ENCODE results near the gene TOGARAM2.
A peak's percentile ranks its signal among the peaks of the same experiment; 100 is the strongest.

The TOGARAM2 gene

DNA sequence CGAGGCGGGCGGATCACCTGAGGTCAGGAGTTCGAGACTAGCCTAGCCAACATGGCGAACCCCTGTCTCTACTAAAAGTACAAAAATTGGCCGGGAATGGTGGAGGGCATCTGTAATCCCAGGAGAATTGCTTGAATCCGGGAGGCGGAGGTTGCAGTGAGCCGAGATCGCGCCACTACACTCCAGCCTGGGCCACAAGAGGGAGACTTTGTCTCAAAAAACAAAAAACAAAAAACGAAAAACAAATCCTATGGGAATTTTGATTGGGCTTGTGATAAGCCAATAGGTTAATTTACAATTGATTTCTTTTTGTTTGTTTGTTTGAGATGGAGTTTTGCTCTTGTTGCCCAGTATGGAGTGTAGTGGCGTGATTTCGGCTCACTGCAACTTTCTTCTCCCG is 24.2 kb upstream of the TOGARAM2 start:
- CTCF ChIA-PET: interaction anchor here (0.9 kb wide), 1 partner anchor 884 kb away, joined by 3 read pairs; no protein-coding TSS in a partner anchor
- no peak overlapping the region for H3K27ac ChIP-seq
- POLR2A ChIA-PET (ENCODE audit: low non-redundant PET): no interaction called here
- TF ChIP-seq, protein P1, sequence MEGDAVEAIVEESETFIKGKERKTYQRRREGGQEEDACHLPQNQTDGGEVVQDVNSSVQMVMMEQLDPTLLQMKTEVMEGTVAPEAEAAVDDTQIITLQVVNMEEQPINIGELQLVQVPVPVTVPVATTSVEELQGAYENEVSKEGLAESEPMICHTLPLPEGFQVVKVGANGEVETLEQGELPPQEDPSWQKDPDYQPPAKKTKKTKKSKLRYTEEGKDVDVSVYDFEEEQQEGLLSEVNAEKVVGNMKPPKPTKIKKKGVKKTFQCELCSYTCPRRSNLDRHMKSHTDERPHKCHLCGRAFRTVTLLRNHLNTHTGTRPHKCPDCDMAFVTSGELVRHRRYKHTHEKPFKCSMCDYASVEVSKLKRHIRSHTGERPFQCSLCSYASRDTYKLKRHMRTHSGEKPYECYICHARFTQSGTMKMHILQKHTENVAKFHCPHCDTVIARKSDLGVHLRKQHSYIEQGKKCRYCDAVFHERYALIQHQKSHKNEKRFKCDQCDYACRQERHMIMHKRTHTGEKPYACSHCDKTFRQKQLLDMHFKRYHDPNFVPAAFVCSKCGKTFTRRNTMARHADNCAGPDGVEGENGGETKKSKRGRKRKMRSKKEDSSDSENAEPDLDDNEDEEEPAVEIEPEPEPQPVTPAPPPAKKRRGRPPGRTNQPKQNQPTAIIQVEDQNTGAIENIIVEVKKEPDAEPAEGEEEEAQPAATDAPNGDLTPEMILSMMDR (conservative IDR thresholded peaks at IDR 0.05; ENCODE audit: low read depth): peak; percentile 85
- no peak for DNase-seq (ENCODE audit: low spot score)

DNA sequence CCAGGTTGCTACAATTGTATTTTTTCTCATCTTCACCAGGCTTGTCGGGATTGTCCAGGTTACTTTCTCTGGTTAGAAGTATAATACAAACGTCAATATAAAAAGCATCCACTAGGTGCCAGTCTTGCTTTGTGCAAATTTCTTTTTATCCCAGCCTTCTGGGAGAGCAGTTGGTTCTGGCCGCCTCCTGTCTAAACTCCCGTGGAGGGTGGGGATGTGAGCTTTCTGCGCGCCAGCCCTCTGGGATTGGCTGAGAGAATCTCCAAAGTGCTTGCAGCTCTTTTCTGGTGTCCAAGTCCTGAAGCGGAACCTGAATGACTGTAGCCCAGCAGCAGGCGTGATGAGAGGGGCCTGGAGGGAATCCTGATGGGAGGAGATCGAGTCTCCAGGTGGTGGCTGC is 22.4 kb upstream of the TOGARAM2 start:
- ChIA-PET CTCF (interaction anchor here (0.6 to 0.9 kb wide), 6 partner anchors 9 to 1267 kb away, joined by 3 to 4 read pairs (median 4); no protein-coding TSS in a partner anchor), POLR2A (ENCODE audit: low non-redundant PET) (no interaction called here)
- H3K27ac ChIP-seq: no peak overlapping the region
- TF ChIP-seq, protein P1 (conservative IDR thresholded peaks at IDR 0.05; ENCODE audit: low read depth): peak; percentile 65
- peak; percentile 81 for DNase-seq (ENCODE audit: low spot score)

DNA sequence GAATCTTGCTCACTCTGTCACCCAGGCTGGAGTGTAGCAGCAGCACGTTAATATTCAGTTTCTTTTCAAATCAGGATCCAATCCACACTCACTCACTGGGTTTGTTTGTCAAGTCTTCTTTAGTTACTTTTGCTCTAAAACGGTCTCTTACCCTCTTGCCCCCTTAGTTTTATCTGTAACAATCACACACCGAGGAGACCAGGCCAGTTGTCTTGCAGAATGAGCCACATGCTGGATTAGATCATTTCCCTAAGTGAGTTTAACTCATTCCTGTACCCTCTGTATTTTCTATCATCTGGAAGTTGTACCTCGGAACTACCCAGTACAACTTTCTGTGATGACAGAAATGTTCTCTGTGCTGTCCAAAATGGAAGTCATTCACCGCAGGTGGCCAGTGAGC is 20.7 kb upstream of the TOGARAM2 start:
- TF ChIP-seq, protein P1 (conservative IDR thresholded peaks at IDR 0.05; ENCODE audit: low read depth): no peak
- ChIA-PET POLR2A (ENCODE audit: low non-redundant PET) (no interaction called here), CTCF (interaction anchor here (0.6 to 0.7 kb wide), 2 partner anchors 93 to 1493 kb away, joined by 3 read pairs; no protein-coding TSS in a partner anchor)
- no peak overlapping the region for H3K27ac ChIP-seq
- no peak for DNase-seq (ENCODE audit: low spot score)

DNA sequence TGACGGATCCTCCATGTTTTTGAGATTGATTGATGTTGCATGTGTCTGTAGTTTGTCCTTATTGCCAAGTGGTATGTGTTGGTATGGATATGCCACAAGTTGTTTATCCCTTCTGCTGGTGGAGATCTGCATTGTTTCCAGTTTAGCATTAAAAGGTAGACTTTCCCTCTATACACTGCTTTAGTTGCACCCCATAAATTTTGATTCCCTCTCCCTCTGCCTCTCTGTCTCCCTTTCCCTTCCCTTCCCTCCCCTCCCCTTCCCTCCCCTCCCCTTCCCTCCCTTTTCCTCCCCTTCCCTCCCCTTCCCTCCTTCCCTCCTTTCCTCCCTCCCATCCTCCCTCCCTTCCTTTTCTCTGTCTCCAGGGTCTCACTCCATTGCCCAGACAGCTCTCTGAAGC is 18.6 kb upstream of the TOGARAM2 start:
- no peak for DNase-seq (ENCODE audit: low spot score)
- TF ChIP-seq, protein P1 (conservative IDR thresholded peaks at IDR 0.05; ENCODE audit: low read depth): no peak
- POLR2A ChIA-PET (ENCODE audit: low non-redundant PET): no interaction called here
- CTCF ChIA-PET: interaction anchor here (0.5 kb wide), 1 partner anchor 159 kb away, joined by 9 read pairs; no protein-coding TSS in a partner anchor
- H3K27ac ChIP-seq: no peak overlapping the region

DNA sequence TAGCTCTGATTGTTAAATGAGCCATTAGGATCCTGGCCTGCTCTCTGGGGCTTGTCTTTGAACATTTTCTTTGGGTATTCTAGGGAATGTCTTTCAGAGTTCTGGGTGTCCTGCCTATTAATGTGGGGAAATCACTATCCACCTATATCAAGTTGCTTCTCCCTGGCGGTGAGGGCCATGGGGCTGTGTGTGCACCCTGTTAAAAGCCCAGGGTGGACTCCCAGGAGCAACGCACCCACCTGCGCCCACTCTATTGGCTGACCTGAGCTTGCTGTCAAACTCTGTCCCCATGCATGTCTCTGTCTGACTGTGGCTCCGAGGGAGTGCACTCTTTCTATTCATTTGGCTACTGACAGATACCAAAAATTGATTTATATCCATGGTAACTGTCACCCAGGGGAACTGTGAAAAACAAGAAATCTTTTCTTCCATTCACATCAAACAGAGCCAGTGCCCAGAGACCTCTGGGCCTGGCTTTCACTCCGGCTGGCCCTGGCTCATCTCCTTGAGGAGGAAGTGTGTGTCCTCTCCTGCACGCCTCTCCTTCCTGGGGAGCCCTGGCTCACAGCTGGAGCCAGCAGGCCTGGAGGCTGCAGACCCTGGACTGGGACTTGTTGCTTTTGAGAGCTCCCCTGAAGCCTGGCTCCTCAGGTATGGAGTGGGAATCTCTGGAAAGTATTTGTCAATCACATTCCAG is 10.5 kb upstream of the TOGARAM2 start:
- DNase-seq (ENCODE audit: low spot score): no peak
- TF ChIP-seq, protein P1 (conservative IDR thresholded peaks at IDR 0.05; ENCODE audit: low read depth): no peak
- CTCF ChIA-PET: no interaction called here
- H3K27ac ChIP-seq: no peak overlapping the region
- POLR2A ChIA-PET (ENCODE audit: low non-redundant PET): no interaction called here

DNA sequence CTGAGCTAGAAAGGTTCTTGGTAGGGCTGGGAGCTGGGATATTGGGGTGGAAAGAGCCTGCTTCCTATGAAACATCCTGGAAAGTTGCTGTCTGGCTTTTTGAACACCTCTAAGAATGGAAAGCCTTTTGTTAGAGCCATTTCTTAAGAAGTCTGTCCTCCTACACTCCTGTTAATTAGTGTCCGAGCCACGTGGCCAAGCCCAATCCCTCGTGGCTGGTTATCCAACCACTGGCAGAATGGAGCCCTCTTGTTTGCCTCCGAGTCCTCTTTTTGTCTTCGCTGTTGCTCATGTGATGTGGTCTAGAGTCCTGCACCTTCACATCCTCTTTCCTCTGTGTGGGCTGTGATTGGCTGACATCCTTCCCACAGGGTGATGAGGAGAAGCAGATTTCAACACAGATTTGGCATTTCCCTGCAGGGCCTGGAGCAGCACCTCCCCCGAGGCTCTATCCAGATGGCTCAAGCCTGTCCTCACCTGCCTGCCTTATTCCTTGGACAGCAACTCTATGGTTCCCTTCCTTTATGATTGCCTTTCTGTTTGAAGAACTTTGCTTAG is 8.2 kb upstream of the TOGARAM2 start:
- TF ChIP-seq, protein P1 (conservative IDR thresholded peaks at IDR 0.05; ENCODE audit: low read depth): no peak
- ChIA-PET POLR2A (ENCODE audit: low non-redundant PET) (no interaction called here), CTCF (no interaction called here)
- no peak overlapping the region for H3K27ac ChIP-seq
- DNase-seq (ENCODE audit: low spot score): no peak
